HG02938 (cell line): ENCODE data around the gene CLEC2L.

Experiments used
- ATAC-seq: cut with Tn5 transposase; IDR thresholded peaks from one replicate; pipeline ENCODE4 v1.9.1; 2021; ENCODE audit warnings: mild to moderate bottlenecking, moderate library complexity; ENCODE audit not compliant: unreplicated experiment

CLEC2L gene

GRCh38 chr7:139522830-139523198 is 671 bp upstream of the CLEC2L start:
- no peak for ATAC-seq

DNA sequence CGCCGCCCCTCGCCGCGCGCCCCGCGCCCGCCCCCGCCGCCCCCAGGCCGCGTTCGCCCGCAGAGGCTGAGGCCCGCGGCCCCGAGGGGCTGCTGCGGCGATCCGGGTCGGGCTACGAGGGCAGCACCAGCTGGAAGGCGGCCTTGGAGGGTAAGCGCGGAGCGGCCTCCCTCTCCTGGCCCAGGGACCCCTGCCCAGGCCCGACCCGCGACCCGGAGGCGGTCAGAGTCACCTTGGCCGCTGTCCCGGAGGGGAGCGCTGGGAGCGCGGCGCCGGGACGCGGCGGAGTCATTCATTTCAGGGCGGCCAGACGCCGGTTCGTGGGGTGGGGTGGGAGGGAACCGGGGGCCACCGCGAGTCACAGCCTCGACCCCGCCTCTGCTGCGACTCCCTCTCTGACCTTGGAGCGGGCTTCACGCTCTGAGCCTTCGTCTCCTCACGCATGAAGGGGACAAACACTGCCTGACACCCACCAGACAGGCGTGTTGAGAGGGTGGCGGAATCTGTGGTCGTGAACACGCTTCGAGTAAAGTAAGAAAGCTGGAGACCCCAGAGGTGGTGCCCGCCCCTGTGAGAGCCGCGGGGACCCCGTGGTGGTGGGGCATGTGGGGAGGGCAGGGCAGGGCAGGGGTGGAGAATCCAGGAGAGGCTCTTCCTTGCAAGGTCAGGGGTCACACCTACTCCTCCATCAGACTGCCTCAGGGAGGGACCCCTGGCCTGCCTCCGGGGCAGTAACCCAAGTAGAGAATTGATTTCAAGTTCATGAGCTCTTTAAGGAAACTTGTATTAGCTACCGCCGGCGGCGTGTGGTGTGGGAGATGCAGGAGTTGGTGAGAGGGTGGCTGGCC is 707 bp downstream of the CLEC2L start:
- ATAC-seq: no peak

DNA sequence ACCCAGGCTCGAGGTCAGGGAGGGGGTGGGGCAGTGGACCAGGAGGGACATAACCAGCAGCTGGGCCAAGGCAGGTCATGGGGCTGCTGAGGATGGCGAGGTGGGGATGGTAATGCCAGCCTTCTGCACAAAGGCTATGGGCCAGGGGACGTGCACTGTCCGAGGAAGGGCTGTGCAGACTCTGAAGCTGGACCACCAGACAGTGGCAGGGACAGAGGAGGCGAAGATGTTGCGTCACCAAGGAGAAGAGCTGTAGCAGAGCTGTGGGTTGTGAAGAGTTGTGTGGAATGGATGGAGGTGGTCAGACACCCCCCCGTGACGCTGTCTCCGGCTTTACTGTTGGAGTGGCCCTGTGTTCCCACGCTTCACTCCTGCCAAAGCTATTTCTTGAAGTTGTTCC is 1.8 kb downstream of the CLEC2L start:
- ATAC-seq: no peak

- no peak for ATAC-seq
Observed at GRCh38 chr7:139525750-139526149, 2.3 kb downstream of the CLEC2L start.

- ATAC-seq: no peak
Observed at GRCh38 chr7:139526578-139527544, 3.4 kb downstream of the CLEC2L start.

DNA sequence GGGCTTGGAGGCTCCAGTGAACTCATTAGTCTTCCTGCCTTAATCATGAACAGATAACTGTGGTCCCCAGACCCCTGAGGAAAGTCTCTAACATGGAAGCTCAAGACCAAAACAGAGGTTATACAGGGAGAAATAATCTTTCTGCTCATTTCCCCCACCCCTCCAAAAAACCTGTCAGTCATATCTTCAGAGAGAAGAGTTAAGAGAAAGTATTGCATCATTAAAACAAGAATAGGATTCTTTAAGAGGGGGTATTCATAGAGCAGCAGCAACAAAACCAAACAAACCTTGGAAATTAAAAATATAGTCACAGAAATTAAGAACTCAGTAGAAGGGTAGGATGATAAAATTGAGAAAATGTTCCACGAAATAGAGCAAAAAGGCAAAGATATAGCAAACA is 7.6 kb downstream of the CLEC2L start:
- no peak for ATAC-seq

GRCh38 chr7:139532636-139533155 is 9.2 kb downstream of the CLEC2L start:
- ATAC-seq: no peak

- ATAC-seq: no peak
Observed at GRCh38 chr7:139534096-139534495, 10.6 kb downstream of the CLEC2L start.

- no peak for ATAC-seq
Observed at GRCh38 chr7:139534966-139535651, 11.6 kb downstream of the CLEC2L start.

GRCh38 chr7:139536152-139536551 is 12.7 kb downstream of the CLEC2L start:
- ATAC-seq: no peak

- no peak for ATAC-seq
Observed at GRCh38 chr7:139538881-139539635, 15.6 kb downstream of the CLEC2L start.

- ATAC-seq: no peak
Observed at GRCh38 chr7:139540203-139540602, 16.7 kb downstream of the CLEC2L start.

DNA sequence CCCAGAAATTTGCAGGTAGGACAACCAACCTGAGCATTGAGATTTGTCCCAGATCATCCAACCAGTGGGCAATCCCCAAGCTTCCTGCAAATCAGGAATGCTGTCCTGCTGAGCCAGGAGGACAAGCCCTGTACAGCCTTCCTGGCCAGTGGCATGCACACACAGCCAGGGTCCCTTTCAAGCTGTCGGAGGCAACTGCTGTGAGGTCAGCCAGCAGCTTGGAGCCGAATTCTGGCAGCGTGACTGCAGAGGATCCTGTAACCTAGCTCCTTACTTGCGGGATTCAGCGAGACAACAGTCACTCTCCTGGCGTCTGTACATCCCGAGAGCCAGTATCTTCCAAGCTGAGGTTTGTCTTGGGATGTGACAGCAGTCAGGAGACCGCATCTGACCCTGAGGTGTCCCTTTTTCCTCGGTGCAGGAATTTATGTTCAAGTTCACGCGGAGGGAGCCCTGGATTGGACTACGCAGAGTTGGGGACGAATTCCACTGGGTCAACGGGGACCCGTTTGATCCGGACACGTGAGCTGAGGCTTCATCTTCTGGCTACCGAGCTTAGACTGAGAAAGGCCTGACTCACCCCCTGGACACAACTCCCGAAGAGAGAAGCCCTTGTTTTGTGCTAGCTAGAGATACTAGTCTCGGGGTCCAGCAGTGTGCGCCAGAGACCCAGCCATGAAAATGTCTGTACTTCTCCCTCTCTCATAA is 18.3 kb downstream of the CLEC2L start:
- ATAC-seq: no peak

GRCh38 chr7:139542308-139543151 is 19.0 kb downstream of the CLEC2L start:
- ATAC-seq: no peak

- no peak for ATAC-seq
Observed at GRCh38 chr7:139543801-139544603, 20.5 kb downstream of the CLEC2L start.

DNA sequence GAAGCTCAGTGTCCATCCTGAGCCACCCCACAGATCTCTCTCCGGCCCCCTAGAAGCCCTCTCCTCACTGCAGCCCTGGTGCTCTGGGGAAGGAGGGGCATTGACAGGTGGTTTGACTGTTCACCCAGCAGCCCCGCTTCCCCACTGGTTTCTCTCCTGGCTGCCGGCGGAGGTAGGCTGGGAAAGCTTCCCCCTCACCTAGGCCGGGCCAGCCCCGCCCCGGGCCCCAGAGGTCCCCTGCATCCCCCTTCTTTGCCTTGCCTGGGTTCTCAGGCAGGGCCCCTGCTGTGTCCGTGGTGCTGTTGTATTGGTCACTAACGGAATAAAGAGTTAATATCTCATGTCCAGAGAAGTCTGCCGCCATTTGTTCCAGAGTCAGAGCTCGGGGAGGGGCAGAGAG is 21.2 kb downstream of the CLEC2L start:
- ATAC-seq: no peak

- ATAC-seq: no peak
Observed at GRCh38 chr7:139548302-139549028, 25.0 kb downstream of the CLEC2L start.
